Activated CD8-positive, alpha-beta memory T cell treated with anti-CD3 and anti-CD28 coated beads for 1 hour (primary cell): ENCODE results near the gene FOXF2.
"Not testable (repeated sequence)": the region's sequence is repeated elsewhere in the genome, so short reads cannot be mapped to it uniquely, and the experiment has no call there.

Experiments used
- DNase-seq, 2 donors: peaks; one replicate each; pipeline ENCODE4 v3.0.0-alpha.2; 2020; ENCODE audit warnings: low read depth in 1 of 2; ENCODE audit errors: extremely low read depth in 1 of 2

The FOXF2 gene

GRCh38 chr6:1389369-1390132 lies at the start of gene FOXF2:
Gene FOXF2, plus strand, starts transcription at chr6:1389576. Its CDS starts 372 bp downstream, at chr6:1389948.
- DNase-seq, result no peak

DNA sequence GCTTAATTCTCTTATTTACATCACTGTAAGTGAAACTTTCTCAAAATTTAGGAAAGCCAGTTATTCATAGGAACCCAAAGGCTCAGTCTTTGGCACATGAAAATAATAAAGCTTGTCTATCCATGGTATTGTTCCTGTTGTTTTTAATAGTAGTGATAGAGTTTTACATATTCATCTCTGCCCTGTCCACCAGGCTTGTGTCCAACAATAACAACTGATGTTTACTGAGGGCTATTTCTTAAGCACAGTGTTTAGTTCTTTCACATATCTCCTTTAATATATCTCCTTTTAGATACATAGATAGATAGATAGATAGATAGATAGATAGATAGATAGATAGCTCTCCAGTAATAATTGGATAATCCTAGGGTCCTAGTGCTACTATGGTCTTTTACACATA lies 43.3 kb upstream of the FOXF2 start:
- DNase-seq, result no peak

DNA sequence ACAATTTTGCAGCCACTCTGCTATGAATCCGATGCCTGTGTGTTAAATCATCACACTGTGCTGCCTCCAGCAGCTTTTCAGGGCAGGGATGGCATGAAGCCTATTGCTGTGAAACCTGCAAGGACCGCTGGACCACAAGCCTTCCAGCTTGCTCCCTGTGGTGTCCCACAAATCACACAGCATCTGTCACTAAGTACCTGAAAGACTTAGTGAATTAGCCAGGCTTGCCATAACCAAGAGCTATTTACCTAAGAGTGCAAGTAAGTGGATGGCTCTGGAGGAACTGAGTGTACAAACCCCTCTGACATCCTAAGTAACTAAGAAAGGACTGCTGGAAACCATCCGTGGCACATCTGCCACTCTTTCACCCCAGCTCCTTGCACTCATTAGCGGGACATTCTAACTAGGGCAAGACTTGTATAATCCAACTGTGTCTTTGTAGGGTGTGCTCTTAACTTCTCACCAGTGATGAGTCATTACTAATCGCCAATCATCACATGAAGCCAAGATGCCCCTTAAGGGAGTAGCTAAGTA lies 42.8 kb upstream of the FOXF2 start:
- DNase-seq, result no peak

DNA sequence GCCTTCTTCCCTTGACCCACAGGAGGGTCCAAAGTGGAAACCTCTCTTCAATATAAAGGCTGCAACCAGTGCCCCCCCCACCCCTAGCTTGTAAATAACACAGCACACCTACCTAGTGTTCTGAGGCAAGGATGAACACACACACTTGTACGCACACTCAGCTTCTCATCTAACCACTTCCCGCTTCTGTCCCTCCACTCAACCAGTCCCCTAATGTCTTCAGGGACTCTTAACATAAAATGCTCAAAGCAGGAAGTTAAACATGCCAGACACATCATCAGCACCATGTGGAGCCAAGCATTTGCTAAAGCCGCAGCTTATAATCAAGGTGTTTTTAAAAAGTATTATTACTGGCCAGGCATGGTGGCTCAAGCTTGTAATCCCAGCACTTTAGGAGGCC lies 42.2 kb upstream of the FOXF2 start:
- DNase-seq, result no peak

GRCh38 chr6:1348675-1349074 lies 40.7 kb upstream of the FOXF2 start:
- DNase-seq, result no peak

- no peak for DNase-seq
Observed at GRCh38 chr6:1349655-1350054, 39.7 kb upstream of the FOXF2 start.

- DNase-seq, result no peak
Observed at GRCh38 chr6:1351381-1352008, 37.9 kb upstream of the FOXF2 start.

DNA sequence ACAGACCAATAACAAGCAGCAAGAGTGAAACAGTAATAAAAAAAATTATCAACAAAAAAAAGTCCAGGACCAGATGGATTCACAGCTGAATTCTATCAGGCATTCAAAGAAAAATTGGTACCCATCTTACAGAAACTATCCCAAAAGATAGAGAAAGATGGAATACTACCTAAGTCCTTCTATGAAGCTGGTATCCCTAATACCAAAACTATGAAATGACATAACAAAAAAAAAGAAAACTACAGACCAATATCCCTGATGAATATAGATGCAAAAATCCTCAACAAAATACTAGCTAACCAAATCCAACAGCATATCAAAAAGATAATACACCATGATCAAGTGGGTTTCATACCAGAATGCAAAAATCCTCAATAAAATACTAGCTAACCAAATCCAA lies 34.3 kb upstream of the FOXF2 start:
- DNase-seq, result not testable (repeated sequence)

GRCh38 chr6:1361717-1362116 lies 27.7 kb upstream of the FOXF2 start:
- not testable (repeated sequence) for DNase-seq

GRCh38 chr6:1362643-1363042 lies 26.7 kb upstream of the FOXF2 start:
- no peak for DNase-seq

- no peak for DNase-seq
Observed at GRCh38 chr6:1363298-1363697, 26.1 kb upstream of the FOXF2 start.

DNA sequence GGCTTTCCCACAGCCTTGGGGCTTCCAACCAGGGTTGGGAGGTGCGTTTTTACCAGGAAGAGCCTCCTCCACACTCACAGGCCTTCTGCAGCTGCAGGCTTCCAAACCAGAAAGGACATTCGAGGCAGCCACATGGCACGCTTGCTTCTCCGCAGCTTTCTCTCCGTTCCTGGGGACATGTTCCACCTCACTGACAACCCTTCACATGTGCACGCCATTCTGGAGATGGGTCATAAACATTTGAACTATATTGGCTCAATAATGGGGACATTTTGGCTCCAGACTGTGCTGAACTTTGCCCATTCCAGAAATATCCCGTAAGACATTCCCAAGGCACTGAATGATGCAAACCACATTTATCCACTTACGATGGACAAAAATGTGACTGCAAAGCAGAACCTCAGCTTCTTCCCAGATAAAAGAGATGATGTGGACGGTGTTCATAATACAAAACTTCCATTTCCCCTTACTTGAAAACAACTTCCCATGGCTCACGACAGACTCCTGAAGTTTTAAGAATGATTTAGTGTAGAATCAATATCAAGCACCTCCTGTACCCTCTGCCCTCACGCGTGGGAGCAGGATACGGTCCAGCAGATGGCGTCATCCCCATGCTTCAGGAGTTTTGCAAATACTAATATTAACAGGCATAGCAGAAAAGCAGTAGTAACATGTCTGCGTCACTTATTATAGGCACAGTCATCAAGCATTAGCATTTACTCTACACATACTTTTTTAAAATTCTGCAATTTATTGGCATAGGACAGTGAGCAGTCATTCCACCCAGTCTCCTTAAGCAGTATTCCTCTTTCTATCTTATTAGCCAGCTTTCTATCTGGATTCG lies 25.4 kb upstream of the FOXF2 start:
- no peak for DNase-seq

DNA sequence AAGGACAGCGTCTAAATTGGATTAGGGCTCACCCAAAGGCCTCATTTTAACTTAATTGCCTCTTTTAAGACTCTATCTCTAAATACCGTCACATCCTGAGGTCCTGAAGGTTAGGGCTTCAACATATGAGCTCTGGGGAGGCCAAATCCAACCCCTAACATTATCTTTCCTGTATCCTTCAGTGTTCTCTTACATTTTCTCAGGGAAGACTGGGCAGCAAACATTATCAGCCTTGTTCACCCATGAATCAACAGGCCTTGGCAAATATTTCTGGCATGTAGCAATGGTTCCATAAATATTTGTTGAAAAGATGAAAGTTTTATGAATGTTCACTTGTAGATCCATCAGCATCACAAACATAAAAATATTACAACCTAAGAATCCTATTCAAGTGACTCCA lies 24.6 kb upstream of the FOXF2 start:
- no peak for DNase-seq

GRCh38 chr6:1365686-1366085 lies 23.7 kb upstream of the FOXF2 start:
- DNase-seq, result no peak

DNA sequence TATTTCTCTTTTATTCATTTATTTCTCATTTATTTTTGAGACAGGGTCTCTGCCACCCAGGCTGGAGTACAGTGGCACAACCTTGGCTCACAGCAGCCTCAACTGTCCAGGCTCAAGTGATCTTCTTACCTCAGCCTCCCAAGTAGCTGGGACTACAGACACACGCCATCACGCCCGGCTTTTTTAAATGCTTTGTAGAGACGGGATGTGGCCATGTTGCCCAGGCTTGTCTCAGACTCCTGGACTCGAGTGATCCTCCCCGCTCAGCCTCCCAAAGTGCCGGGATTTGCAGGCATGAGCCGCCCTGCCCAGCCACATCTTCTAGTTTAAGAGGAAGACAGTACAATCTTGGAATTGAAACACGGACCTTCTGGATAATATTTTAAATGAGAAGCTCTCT lies 21.6 kb upstream of the FOXF2 start:
- DNase-seq, result no peak

- no peak for DNase-seq
Observed at GRCh38 chr6:1368940-1369339, 20.4 kb upstream of the FOXF2 start.

- not testable (repeated sequence) for DNase-seq
Observed at GRCh38 chr6:1369695-1370094, 19.7 kb upstream of the FOXF2 start.

DNA sequence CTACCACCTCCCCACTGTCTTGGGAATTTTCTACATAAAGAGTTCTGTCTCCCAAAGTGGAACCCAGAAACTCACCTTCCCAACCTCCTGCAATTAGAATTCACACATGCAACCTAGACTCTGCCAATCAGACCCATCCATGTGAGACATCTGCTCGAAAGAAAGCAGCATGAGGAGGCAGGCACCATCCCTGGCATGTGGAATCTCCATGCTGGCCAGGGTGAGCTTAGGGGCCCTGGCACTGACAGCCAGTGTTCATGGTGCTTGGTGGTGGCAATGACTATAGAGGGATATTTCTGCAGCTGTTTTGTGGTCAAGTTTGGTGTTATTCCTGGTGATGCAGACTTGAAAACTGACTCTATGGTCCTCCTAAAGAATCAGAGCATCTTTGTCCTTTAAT lies 17.4 kb upstream of the FOXF2 start:
- no peak for DNase-seq

- DNase-seq, result no peak
Observed at GRCh38 chr6:1372690-1373089, 16.7 kb upstream of the FOXF2 start.

DNA sequence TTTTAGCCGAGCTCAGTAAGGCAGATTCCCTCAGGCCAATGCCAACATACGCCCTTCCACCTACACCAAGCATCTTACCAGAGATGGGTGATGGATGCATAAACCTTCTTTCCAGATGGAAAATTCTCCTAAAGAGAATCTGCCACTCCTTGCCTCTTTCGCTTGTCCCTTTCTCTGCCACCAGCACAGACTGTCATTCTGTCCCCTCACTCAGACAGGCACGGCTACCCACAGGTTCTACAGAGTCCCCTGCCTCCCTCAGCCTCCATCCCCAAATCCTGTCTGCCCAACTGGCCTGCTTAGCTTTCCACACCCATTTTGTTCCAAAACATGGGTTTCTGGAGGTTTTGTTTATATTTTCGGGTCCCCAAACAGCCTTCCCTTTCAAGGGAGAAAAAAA lies 12.7 kb upstream of the FOXF2 start:
- DNase-seq, result no peak

- no peak for DNase-seq
Observed at GRCh38 chr6:1377526-1377925, 11.8 kb upstream of the FOXF2 start.
